Endodermal cell (in vitro differentiated cells): ENCODE measurements around the gene TVP23A. TPM values are rescaled to one million over a fixed set of nuclear protein-coding genes. Genes with fewer than 3 reads are reported as not detected.

Source experiments
- DNase-seq: peaks from one replicate; pipeline ENCODE4 v3.0.0-alpha.2; 2017
- H3K27ac ChIP-seq: 2 replicates; pipeline ENCODE4 v1.5.1; 2013; ENCODE audit warnings: mild to moderate bottlenecking, low read depth, low read length, moderate library complexity
- H3K27me3 ChIP-seq: 2 replicates; pipeline ENCODE4 v1.6.1; 2013; ENCODE audit warnings: mild to moderate bottlenecking, low read length, moderate library complexity; ENCODE audit not compliant: insufficient read depth, control insufficient read depth, poor library complexity, severe bottlenecking
- H3K36me3 ChIP-seq: 2 replicates; pipeline ENCODE4 v1.7.0; 2013; ENCODE audit warnings: mild to moderate bottlenecking, low read length, moderate library complexity; ENCODE audit not compliant: control insufficient read depth, insufficient read depth
- H3K4me1 ChIP-seq: one replicate; pipeline ENCODE4 v1.7.0; 2013; ENCODE audit warnings: low read length; ENCODE audit not compliant: control insufficient read depth, insufficient read depth
- H3K4me3 ChIP-seq: 2 replicates; pipeline ENCODE4 v1.5.1; 2013; ENCODE audit warnings: mild to moderate bottlenecking, low read length, moderate library complexity
- H3K9ac ChIP-seq: 2 replicates; pipeline ENCODE4 v1.6.1; 2013; ENCODE audit warnings: mild to moderate bottlenecking, low read length, moderate library complexity; ENCODE audit not compliant: poor library complexity, severe bottlenecking; ENCODE audit errors: extremely low read depth
- H3K9me3 ChIP-seq: 2 replicates; pipeline ENCODE4 v1.6.1; 2013; ENCODE audit warnings: mild to moderate bottlenecking, low read length, moderate library complexity; ENCODE audit not compliant: control insufficient read depth
- H3K27ac Mint-ChIP-seq: 2 replicates; pipeline ENCODE4 v1.8.0; 2020; ENCODE audit warnings: mixed read lengths
- H3K27me3 Mint-ChIP-seq: 2 replicates; pipeline ENCODE4 v1.8.0; 2021; ENCODE audit warnings: mild to moderate bottlenecking, mixed read lengths; ENCODE audit not compliant: insufficient read depth
- H3K36me3 Mint-ChIP-seq: 2 replicates; pipeline ENCODE4 v1.8.0; 2020; ENCODE audit warnings: low read depth, mixed read lengths
- H3K4me1 Mint-ChIP-seq: 2 replicates; pipeline ENCODE4 v1.8.0; 2020; ENCODE audit warnings: mixed read lengths
- H3K4me3 Mint-ChIP-seq: 2 replicates; pipeline ENCODE4 v1.8.0; 2020; ENCODE audit warnings: mild to moderate bottlenecking, moderate library complexity, mixed read lengths
- H3K9me3 Mint-ChIP-seq: 2 replicates; pipeline ENCODE4 v1.8.0; 2020; ENCODE audit warnings: mild to moderate bottlenecking, mixed read lengths
- CTCF ChIP-seq: fragments of 200-600 bp; sonication (generic); conservative IDR thresholded peaks from 2 replicates; pipeline ENCODE4 v1.5.0; 2021; ENCODE audit warnings: antibody characterized with exemption, mild to moderate bottlenecking
- WGBS, 2 experiments: methylation state at CpG; one replicate each; pipeline versions ENCODE4 v1.1.5 to v1.1.7; 2013; ENCODE audit warnings: missing lambda C conversion rate in 2 of 2, mixed read lengths in 1 of 2; ENCODE audit not compliant: insufficient coverage in 1 of 2, insufficient read length in 1 of 2; 5-methylcytosine and 5-hydroxymethylcytosine counted together
- total RNA-seq, 2 donors: library from RNA; stranded (reverse); fragmentation: NEBNext Ultra II Directional in 1 of 2; extraction: Animal tissue kit (Norgen Biotek cat#: 25700) in 1 of 2; gene quantifications; 2 replicates in 1 of 2; 3 replicates in 1 of 2; pipeline ENCODE4 v1.2.1, GENCODE V29; 2021

TVP23A gene
- total RNA-seq, 2 donors from 2014 or later, result 7.6 to 13.6 TPM

- no peak overlapping the region for H3K27ac Mint-ChIP-seq
- peaks cover 3% of the 10 kb centered on the region for H3K27me3 Mint-ChIP-seq
- H3K36me3 Mint-ChIP-seq, result no peaks in the 10 kb centered on the region
- H3K4me1 ChIP-seq, result no peaks in the 10 kb centered on the region
- no peak for DNase-seq
- peaks cover 8% of the 10 kb centered on the region for H3K27me3 ChIP-seq
- TF ChIP-seq CTCF, result no peak
- no peaks in the 10 kb centered on the region for H3K9me3 ChIP-seq
- H3K9me3 Mint-ChIP-seq, result no peaks in the 10 kb centered on the region
- no peaks in the 10 kb centered on the region for H3K36me3 ChIP-seq
- no peak overlapping the region for H3K9ac ChIP-seq
- H3K4me3 Mint-ChIP-seq, result no peak overlapping the region
- peaks cover 4% of the 10 kb centered on the region for H3K4me1 Mint-ChIP-seq
- H3K4me3 ChIP-seq, result no peak overlapping the region
- WGBS, 2 experiments, result 40 to 74% methylated on average over 1 of the region's 1 CpG
- no peak overlapping the region for H3K27ac ChIP-seq
These were observed 2.0 kb upstream of the TVP23A start for GRCh38 chr16:10820546-10820945.

GRCh38 chr16:10817514-10817913, 1.1 kb downstream of the TVP23A start:
- H3K27ac Mint-ChIP-seq, result no peak overlapping the region
- no peak for TF ChIP-seq CTCF
- Histone ChIP-seq H3K27ac (no peak overlapping the region), H3K4me1 (no peaks in the 10 kb centered on the region), H3K9me3 (no peaks in the 10 kb centered on the region), H3K36me3 (no peaks in the 10 kb centered on the region), H3K9ac (no peak overlapping the region), H3K27me3 (peaks cover 8% of the 10 kb centered on the region), H3K4me3 (no peak overlapping the region)
- H3K4me1 Mint-ChIP-seq, result peaks cover 4% of the 10 kb centered on the region
- 93 to 100% methylated on average over 1 of the region's 1 CpG for WGBS, 2 experiments
- DNase-seq, result no peak
- peak overlapping the region; percentile 66 for H3K4me3 Mint-ChIP-seq
- no peaks in the 10 kb centered on the region for H3K9me3 Mint-ChIP-seq
- H3K27me3 Mint-ChIP-seq, result peaks cover 3% of the 10 kb centered on the region
- H3K36me3 Mint-ChIP-seq, result no peaks in the 10 kb centered on the region

- Mint-ChIP-seq H3K27ac (no peak overlapping the region), H3K36me3 (peaks cover 12% of the 10 kb centered on the region), H3K9me3 (no peaks in the 10 kb centered on the region), H3K27me3 (peaks cover 3% of the 10 kb centered on the region), H3K4me3 (no peak overlapping the region), H3K4me1 (peaks cover 4% of the 10 kb centered on the region)
- 89 to 93% methylated on average over 3 to 4 of the region's 4 CpGs for WGBS, 2 experiments
- no peaks in the 10 kb centered on the region for H3K36me3 ChIP-seq
- H3K27ac ChIP-seq, result no peak overlapping the region
- H3K9me3 ChIP-seq, result no peaks in the 10 kb centered on the region
- no peak overlapping the region for H3K4me3 ChIP-seq
- H3K27me3 ChIP-seq, result peaks cover 8% of the 10 kb centered on the region
- TF ChIP-seq CTCF, result no peak
- no peak overlapping the region for H3K9ac ChIP-seq
- H3K4me1 ChIP-seq, result no peaks in the 10 kb centered on the region
- no peak for DNase-seq
These were observed 5.5 kb downstream of the TVP23A start for GRCh38 chr16:10813099-10813455.
